Panc1 (cell line): ENCODE data around the gene PCNX2. TPM values are rescaled to one million over a fixed set of nuclear protein-coding genes. Genes with fewer than 3 reads are reported as not detected.

Experiments used
- ATAC-seq: fragments of 200-7000 bp; cut with Tn5 transposase; 2 replicates; pipeline ENCODE4 v1.9.1; 2020; ENCODE audit warnings: mild to moderate bottlenecking, moderate library complexity
- BruUV-seq: library from RNA; stranded (reverse); fragments of 400-500 nt; replicated peaks from 2 replicates; lab custom pipeline; 2021; lab: Mats Ljungman, UMichigan
- CTCF ChIA-PET: fragments of 300-600 bp; sonication (Branson Sonifier 250); formaldehyde crosslinking; loops from one replicate; lab custom pipeline; 2022; ENCODE audit warnings: antibody characterized with exemption; lab: Charles Lee
- POLR2A ChIA-PET: fragments of 300-600 bp; sonication (Branson Sonifier 250); formaldehyde crosslinking; loops from one replicate; lab custom pipeline; 2022; ENCODE audit warnings: antibody characterized with exemption; lab: Charles Lee
- DNase-seq: peaks from one replicate; pipeline ENCODE4 v3.0.0-alpha.2; 2010; ENCODE audit warnings: low read depth, low spot score
- H3K27ac ChIP-seq: 2 replicates; pipeline ENCODE4 v1.5.1; 2011; ENCODE audit warnings: mild to moderate bottlenecking, low read length, inconsistent platforms
- H3K27me3 ChIP-seq: fragments of 200-500 bp; sonication (Bioruptor generic); 2 replicates; pipeline ENCODE4 v1.6.0; 2014; ENCODE audit warnings: low read length, inconsistent platforms; ENCODE audit not compliant: control insufficient read depth, insufficient read depth
- H3K36me3 ChIP-seq: fragments of 200-500 bp; sonication (Bioruptor generic); 2 replicates; pipeline ENCODE4 v1.5.1; 2014; ENCODE audit warnings: inconsistent platforms, mild to moderate bottlenecking, low read length, moderate library complexity; ENCODE audit not compliant: control insufficient read depth, insufficient read depth
- H3K4me1 ChIP-seq: 2 replicates; pipeline ENCODE4 v1.5.1; 2011; ENCODE audit warnings: inconsistent platforms, mild to moderate bottlenecking, low read length, moderate library complexity; ENCODE audit not compliant: control insufficient read depth, insufficient read depth
- H3K4me3 ChIP-seq, 2 experiments: 2 replicates each; pipeline ENCODE4 v1.5.1; 2011 to 2012; ENCODE audit warnings: low read depth in 2 of 2, low read length in 2 of 2, mild to moderate bottlenecking in 2 of 2, inconsistent platforms in 1 of 2, moderate library complexity in 1 of 2
- H3K9me3 ChIP-seq: fragments of 200-500 bp; sonication (Bioruptor generic); 2 replicates; pipeline ENCODE4 v1.5.1; 2014; ENCODE audit warnings: low read depth, mild to moderate bottlenecking, inconsistent platforms, low read length, moderate library complexity; ENCODE audit not compliant: control insufficient read depth, insufficient read depth
- CTCF ChIP-seq: fragments of 450-650 bp; IDR thresholded peaks from 2 replicates; pipeline ENCODE4 v1.5.1; 2017; ENCODE audit warnings: mild to moderate bottlenecking
- POLR2AphosphoS5 ChIP-seq: IDR thresholded peaks from 2 replicates; pipeline ENCODE4 v1.6.1; 2012; ENCODE audit warnings: mild to moderate bottlenecking, low read depth, low read length, moderate library complexity
- REST ChIP-seq, 2 experiments: IDR thresholded peaks; 2 replicates each; pipeline ENCODE4 v1.6.1; 2011 to 2012; ENCODE audit warnings: low read depth in 2 of 2, control low read depth in 1 of 2, low read length in 1 of 2, mild to moderate bottlenecking in 1 of 2, moderate library complexity in 1 of 2; ENCODE audit not compliant: insufficient read depth in 1 of 2
- SIN3A ChIP-seq: IDR thresholded peaks from 2 replicates; pipeline ENCODE4 v1.6.1; 2012; ENCODE audit warnings: low read depth, mild to moderate bottlenecking, low read length, moderate library complexity, borderline replicate concordance; ENCODE audit not compliant: insufficient read depth
- TCF7L2 ChIP-seq: IDR thresholded peaks from 2 replicates; pipeline ENCODE4 v1.6.1; 2011; ENCODE audit warnings: mild to moderate bottlenecking, low read depth, low read length, inconsistent platforms
- in situ Hi-C: cut with HindIII; loops from 2 replicates; pipeline ENCODE4 v1.10.0; 2016; ENCODE audit warnings: low sequenced_read_pairs, low pct_unique_long_range_greater_than_20kb
- intact Hi-C: fragments of 100-400 bp; cut with micrococcal nuclease; formaldehyde crosslinking; loops from one replicate; pipeline ENCODE4 v1.10.0; 2022; ENCODE audit not compliant: unreplicated experiment
- total RNA-seq: library from RNA; stranded (reverse); gene quantifications from one replicate; pipeline ENCODE4 v1.2.1, GENCODE V29; 2021; ENCODE audit not compliant: unreplicated experiment

The PCNX2 gene
- total RNA-seq, 1 experiment from 2014 or later = 2.6 TPM

GRCh38 chr1:232938926-232939325 lies 356.6 kb downstream of the PCNX2 start:
- ChIA-PET CTCF (no interaction called here), POLR2A (no interaction called here)
- in situ Hi-C loops = no loop called here
- Histone ChIP-seq H3K4me1 (no peaks in the 10 kb centered on the region), H3K27ac (no peak overlapping the region), H3K36me3 (no peaks in the 10 kb centered on the region), H3K4me3 (no peak overlapping the region), H3K27me3 (peaks cover 2% of the 10 kb centered on the region; the same call in 1 of the 2 replicates), H3K9me3 (no peaks in the 10 kb centered on the region)
- no peak for TF ChIP-seq SIN3A
- no peak for TF ChIP-seq TCF7L2
- no peak for TF ChIP-seq REST (IDR thresholded peaks at IDR 0.05; ENCODE audit: insufficient read depth in 1 of 2, low read depth in 2 of 2, low read length in 1 of 2)
- TF ChIP-seq CTCF = no peak
- TF ChIP-seq POLR2AphosphoS5 = no peak
- BruUV-seq = no TSS peak
- intact Hi-C loops = no loop called here
- ATAC-seq (no peak), DNase-seq (no peak)

- no TSS peak for BruUV-seq
- intact Hi-C loops = no loop called here
- CTCF ChIA-PET = no interaction called here
These were observed 357.7 kb downstream of the PCNX2 start for GRCh38 chr1:232937741-232938375.

More at GRCh38 chr1:232937741-232938375, 357.7 kb downstream of the PCNX2 start:
- in situ Hi-C loops = no loop called here
- Histone ChIP-seq H3K9me3 (no peaks in the 10 kb centered on the region), H3K4me3 (no peak overlapping the region), H3K4me1 (no peaks in the 10 kb centered on the region), H3K36me3 (no peaks in the 10 kb centered on the region), H3K27me3 (peaks cover 2% of the 10 kb centered on the region; the same call in 1 of the 2 replicates), H3K27ac (no peak overlapping the region)
- no peak for TF ChIP-seq POLR2AphosphoS5
- no peak for TF ChIP-seq TCF7L2
- no peak for TF ChIP-seq REST (IDR thresholded peaks at IDR 0.05; ENCODE audit: insufficient read depth in 1 of 2, low read depth in 2 of 2, low read length in 1 of 2)
- TF ChIP-seq CTCF = no peak
- TF ChIP-seq SIN3A = no peak
- POLR2A ChIA-PET = no interaction called here
- DNase-seq (no peak), ATAC-seq (no peak)
